OCI-LY1 (cell line): Measurements from ENCODE around the gene CCDC81.

Experiments
- CTCF ChIP-seq: fragments of 200-600 bp; sonication (generic), shearing (Covaris generic); IDR thresholded peaks from 2 replicates; pipeline ENCODE4 v1.5.1; 2017; ENCODE audit warnings: mild to moderate bottlenecking, antibody characterized with exemption, low read length, moderate library complexity, mixed read lengths
- EZH2 ChIP-seq: fragments of 200-600 bp; sonication (generic), shearing (Covaris generic); IDR thresholded peaks from 2 replicates; pipeline ENCODE4 v1.8.0; 2017; ENCODE audit warnings: borderline replicate concordance, mixed run types, mild to moderate bottlenecking, antibody characterized with exemption, low read length, moderate library complexity, mixed read lengths

- TF ChIP-seq CTCF, result no peak
- TF ChIP-seq EZH2, result no peak
Measured at GRCh38 chr11:86370171-86370570, 4.5 kb upstream of the CCDC81 start.
